ENCODE results near the gene LRRC8E.
"Not testable (repeated sequence)": the region's sequence is repeated elsewhere in the genome, so short reads cannot be mapped to it uniquely, and the experiment has no call there.

- TF ChIP-seq EP300 (IDR thresholded peaks at IDR 0.05; ENCODE audit: low read depth); CTCF (IDR thresholded peaks at IDR 0.05); POLR2A (IDR thresholded peaks at IDR 0.05): not testable (repeated sequence)
Measured at GRCh38 chr19:7930030-7930429, 41.7 kb downstream of the LRRC8E start.
